Activated naive CD4-positive, alpha-beta T cell treated with anti-CD3 and anti-CD28 coated beads, Interleukin-2, amount 10 ng/mL, durations not matched to agents 7 days and 5 days (primary cell): ENCODE measurements around the gene TPD52L2.
"Not testable (repeated sequence)": the region's sequence is repeated elsewhere in the genome, so short reads cannot be mapped to it uniquely, and the experiment has no call there.

ENCODE experiments used
- CTCF ChIA-PET: fragments of 350-600 bp; sonication (Branson Sonifier 250); formaldehyde crosslinking; loops from one replicate; lab custom pipeline; 2021; ENCODE audit warnings: antibody characterized with exemption; lab: Charles Lee
- DNase-seq: peaks from one replicate; pipeline ENCODE4 v3.0.0-alpha.2; 2020
- H3K27ac Mint-ChIP-seq: one replicate; pipeline ENCODE4 v1.8.0; 2021; ENCODE audit warnings: mild to moderate bottlenecking, moderate library complexity, mixed read lengths
- H3K27me3 Mint-ChIP-seq: one replicate; pipeline ENCODE4 v1.8.0; 2021; ENCODE audit warnings: mild to moderate bottlenecking, mixed read lengths
- H3K36me3 Mint-ChIP-seq: one replicate; pipeline ENCODE4 v1.8.0; 2021; ENCODE audit warnings: mixed read lengths
- H3K4me1 Mint-ChIP-seq: one replicate; pipeline ENCODE4 v1.8.0; 2021; ENCODE audit warnings: mixed read lengths
- H3K4me3 Mint-ChIP-seq: one replicate; pipeline ENCODE4 v1.8.0; 2021; ENCODE audit warnings: mild to moderate bottlenecking, moderate library complexity, mixed read lengths
- H3K9me3 Mint-ChIP-seq: one replicate; pipeline ENCODE4 v1.8.0; 2021; ENCODE audit warnings: mixed read lengths

TPD52L2 gene

GRCh38 chr20:63844511-63844991 lies 20.5 kb upstream of the TPD52L2 start:
- CTCF ChIA-PET: no interaction called here
- H3K4me3 Mint-ChIP-seq: no peak overlapping the region
- no peak overlapping the region for H3K27ac Mint-ChIP-seq
- DNase-seq: no peak
- H3K4me1 Mint-ChIP-seq: peaks cover 38% of the 10 kb centered on the region
- no peaks in the 10 kb centered on the region for H3K27me3 Mint-ChIP-seq
- H3K9me3 Mint-ChIP-seq: no peaks in the 10 kb centered on the region
- H3K36me3 Mint-ChIP-seq: no peaks in the 10 kb centered on the region

DNA sequence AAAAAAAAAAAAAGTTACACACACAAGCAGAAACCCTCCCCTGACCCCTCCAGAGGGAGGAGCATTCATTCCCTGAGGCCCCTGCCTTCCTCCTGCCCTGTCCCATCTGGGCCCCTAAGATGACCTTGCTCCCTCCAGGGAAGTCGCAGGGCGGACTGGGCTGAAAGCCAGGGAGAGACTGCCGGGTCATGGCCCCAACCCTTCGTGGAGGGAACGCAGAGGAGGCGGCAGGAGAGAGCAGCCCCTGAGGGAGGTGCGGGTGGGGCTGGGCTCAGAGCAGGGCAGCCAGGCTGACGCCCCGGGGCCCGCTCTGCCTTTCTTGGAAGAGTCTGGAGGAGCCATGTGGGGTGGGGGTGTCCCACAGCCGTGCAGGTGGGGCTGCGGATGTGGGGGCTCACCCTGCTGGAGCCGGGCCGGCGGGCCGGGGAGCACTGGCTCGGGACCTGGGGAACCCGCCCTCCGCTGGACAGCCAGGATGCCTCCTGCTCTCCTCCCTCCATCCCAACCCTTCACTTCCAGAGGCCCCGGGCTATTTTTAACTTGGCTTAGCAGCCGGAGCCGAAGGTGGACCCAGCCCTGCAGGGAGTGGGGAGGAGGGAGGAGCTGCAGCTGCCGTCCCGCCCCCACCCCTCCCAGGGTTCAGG lies 18.8 kb upstream of the TPD52L2 start:
- Mint-ChIP-seq H3K4me3 (no peak overlapping the region), H3K36me3 (no peaks in the 10 kb centered on the region), H3K27ac (no peak overlapping the region), H3K27me3 (peaks cover 17% of the 10 kb centered on the region), H3K4me1 (peaks cover 43% of the 10 kb centered on the region), H3K9me3 (no peaks in the 10 kb centered on the region)
- no peak for DNase-seq
- CTCF ChIA-PET: no interaction called here

DNA sequence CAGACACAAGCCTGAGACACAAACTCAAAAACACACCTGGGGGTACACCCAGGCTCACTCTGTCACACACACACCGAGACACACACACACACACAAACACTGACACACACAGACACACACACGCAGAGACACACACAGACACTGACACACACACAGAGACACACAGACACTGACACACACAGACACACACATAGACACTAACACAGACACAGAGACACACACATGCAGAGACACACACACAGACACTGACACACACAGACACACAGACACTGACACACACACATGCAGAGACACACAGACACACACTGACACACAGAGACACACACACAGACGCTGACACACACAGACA lies 18.2 kb upstream of the TPD52L2 start:
- CTCF ChIA-PET: no interaction called here
- no peaks in the 10 kb centered on the region for H3K36me3 Mint-ChIP-seq
- DNase-seq: no peak
- H3K4me1 Mint-ChIP-seq: peaks cover 43% of the 10 kb centered on the region
- no peaks in the 10 kb centered on the region for H3K9me3 Mint-ChIP-seq
- H3K4me3 Mint-ChIP-seq: no peak overlapping the region
- H3K27me3 Mint-ChIP-seq: peaks cover 22% of the 10 kb centered on the region
- no peak overlapping the region for H3K27ac Mint-ChIP-seq

DNA sequence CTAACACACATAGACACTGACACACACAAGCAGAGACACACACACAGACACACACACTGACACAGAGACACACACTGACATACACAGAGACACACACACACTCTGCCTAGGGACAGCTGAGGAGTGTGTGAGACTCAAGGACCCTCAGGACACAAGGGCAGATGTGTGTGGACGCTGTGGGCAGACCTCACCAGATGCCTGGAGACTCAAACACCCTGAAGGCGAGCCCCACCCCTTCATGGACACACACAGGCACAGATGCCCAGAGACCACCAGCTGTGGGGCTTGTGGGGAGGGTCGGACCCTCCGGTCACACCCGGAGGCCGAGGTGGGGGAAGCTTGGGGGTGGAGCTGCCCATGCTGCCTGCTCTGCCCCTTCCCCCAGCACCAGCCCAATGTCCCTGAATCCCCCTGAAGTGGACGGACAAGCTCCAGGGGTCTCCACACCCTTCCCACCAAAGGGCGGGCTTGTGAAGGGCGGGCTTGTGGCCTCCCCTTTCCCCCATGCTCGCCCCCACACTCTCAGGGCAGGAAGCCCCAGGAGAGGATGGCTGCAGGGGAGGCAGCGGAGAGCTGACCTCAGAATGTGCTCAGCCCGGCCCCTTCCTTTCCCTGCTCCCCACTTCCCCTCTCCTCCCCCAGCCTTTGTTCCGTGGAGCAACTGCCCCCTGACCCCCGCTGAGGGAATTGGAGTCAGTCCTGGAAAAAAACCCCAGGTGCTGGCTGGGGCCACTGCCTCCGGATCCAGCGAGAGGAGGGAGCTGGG lies 17.6 kb upstream of the TPD52L2 start:
- Mint-ChIP-seq H3K4me3 (no peak overlapping the region), H3K9me3 (no peaks in the 10 kb centered on the region), H3K4me1 (peaks cover 40% of the 10 kb centered on the region), H3K27ac (no peak overlapping the region), H3K27me3 (peaks cover 27% of the 10 kb centered on the region), H3K36me3 (no peaks in the 10 kb centered on the region)
- CTCF ChIA-PET: no interaction called here
- DNase-seq: no peak

DNA sequence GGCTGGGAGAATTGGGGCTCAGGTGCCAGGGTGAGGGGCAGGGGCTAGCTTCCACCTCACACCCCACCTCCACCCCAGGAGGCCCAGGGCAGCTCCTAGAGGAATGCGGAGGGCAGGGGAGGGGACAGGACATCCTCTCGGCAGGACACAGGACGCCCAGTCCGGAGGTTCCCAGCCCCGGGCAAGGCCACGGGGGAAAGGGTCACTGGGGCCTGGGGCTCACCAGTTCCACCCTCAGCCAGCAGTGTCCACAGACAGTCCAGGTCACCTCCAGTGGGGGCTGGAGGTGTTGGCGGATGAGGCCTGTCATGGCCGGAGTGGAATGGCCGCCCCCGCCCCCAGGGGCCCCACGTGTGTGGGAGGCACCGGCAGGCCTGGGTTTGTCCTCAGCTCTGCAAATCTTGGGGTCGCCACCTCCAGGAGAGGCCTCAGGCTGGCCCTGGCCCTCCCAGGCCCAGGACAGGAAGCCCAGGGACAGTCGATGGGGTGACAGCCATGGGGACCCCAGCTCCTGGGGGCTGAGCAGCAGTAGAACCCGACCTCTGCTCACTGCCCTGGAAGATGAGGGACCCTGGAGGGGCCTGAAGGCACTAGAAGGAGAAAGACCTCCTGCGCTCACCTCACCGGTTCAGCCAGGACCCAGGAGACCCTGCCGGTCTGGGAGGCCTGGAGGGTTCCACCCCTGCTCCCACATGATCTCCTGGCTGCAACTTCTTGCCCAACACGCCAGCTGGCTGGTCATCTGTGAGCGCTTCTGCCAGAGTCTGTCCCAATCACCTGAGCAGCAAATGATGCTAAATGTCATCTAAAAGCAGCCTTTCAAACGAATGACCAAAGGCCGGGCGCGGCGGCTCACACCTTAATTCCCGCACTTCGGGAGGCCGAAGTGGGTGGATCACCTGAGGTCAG lies 16.8 kb upstream of the TPD52L2 start:
- H3K27ac Mint-ChIP-seq: no peak overlapping the region
- CTCF ChIA-PET: no interaction called here
- H3K27me3 Mint-ChIP-seq: peaks cover 31% of the 10 kb centered on the region
- DNase-seq: no peak
- peaks cover 34% of the 10 kb centered on the region for H3K4me1 Mint-ChIP-seq
- no peak overlapping the region for H3K4me3 Mint-ChIP-seq
- H3K9me3 Mint-ChIP-seq: no peaks in the 10 kb centered on the region
- H3K36me3 Mint-ChIP-seq: no peaks in the 10 kb centered on the region

DNA sequence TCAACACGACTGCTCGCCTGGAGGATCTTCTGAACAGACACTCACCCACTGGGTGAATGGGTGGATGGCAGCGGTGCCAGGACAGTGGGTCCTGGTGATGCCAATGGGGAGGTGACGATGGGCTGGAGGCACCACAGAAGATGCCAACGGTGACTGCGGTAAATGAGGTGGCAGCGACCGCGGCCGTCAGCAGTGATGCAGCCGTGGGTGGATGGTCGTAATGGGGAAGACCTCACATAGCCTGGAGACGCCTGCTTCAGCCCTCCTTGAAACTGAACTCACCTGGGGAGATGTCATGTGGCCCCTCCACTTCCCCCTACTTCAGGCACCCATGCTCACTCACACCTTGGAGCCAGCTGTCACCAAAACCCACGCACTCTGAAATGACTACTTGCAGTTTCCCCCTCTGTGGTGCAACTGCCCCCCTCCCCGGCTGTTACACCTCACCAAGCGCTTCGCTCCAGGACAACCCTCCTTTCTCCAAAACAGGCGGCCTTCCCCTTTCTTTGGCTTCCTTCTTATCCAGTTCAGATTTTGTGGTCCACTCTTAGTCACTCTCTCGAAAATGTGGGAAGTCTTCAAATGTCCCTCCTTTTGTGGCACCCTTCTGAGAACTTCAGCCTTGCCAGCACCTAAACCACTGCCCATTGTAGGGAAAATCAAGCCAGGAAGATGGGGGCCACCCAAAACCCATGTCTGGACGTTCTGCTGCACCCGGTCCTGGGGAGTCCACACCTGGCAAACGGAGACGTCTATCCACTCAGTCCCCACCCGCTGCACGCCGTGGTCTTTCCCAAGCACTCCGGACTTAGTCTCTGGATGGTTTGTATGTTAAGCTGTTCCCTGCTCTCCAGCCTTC lies 14.2 kb upstream of the TPD52L2 start:
- Mint-ChIP-seq H3K9me3 (no peaks in the 10 kb centered on the region), H3K4me3 (no peak overlapping the region), H3K27me3 (peaks cover 41% of the 10 kb centered on the region), H3K4me1 (peaks cover 11% of the 10 kb centered on the region), H3K27ac (no peak overlapping the region), H3K36me3 (no peaks in the 10 kb centered on the region)
- CTCF ChIA-PET: no interaction called here
- DNase-seq: peak; percentile 47

- H3K4me1 Mint-ChIP-seq, DNase-seq, H3K27ac Mint-ChIP-seq, H3K36me3 Mint-ChIP-seq, CTCF ChIA-PET, H3K9me3 Mint-ChIP-seq, H3K4me3 Mint-ChIP-seq: not testable (repeated sequence)
- peaks cover 46% of the 10 kb centered on the region for H3K27me3 Mint-ChIP-seq
These were observed 13.5 kb upstream of the TPD52L2 start for GRCh38 chr20:63851548-63851943.

GRCh38 chr20:63853733-63854068 lies 11.4 kb upstream of the TPD52L2 start:
- H3K27ac Mint-ChIP-seq, H3K4me3 Mint-ChIP-seq, H3K36me3 Mint-ChIP-seq: not testable (repeated sequence)

DNA sequence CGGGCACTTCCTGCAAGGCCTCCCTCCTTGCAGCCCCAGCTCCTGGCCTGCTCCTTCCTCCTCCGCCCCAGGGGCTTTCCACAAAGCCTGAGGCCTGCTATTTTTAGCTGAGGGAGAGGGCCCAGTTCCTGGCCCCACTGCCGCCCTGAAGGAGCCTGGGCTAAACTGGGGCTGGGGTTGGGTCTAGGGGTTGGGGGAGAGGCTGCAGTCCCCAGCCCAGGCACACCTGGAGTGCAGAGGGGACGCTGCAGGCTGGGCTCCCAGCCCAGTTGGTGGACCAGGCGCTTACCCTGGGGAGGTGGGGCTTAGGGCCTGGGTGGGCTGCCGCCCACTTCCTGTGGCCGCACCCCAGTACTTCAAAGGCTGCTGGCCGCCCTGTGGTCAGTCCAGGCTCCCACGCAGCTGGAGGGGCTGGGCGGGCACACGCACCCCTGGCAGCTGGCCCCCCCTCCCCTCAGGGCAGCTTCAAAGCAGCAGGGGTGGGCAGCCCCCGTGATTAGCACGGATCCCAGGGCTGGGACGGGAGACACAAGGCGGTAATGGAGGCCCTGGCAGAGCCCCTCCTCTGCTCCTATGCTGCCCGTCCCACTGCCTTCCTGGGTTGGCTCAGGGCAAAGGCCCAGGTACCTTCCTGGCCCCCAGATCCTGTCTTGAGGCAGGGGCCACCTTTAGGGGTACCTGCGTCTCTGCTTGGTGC lies 10.9 kb upstream of the TPD52L2 start:
- Mint-ChIP-seq H3K4me3 (no peak overlapping the region), H3K4me1 (peaks cover 26% of the 10 kb centered on the region), H3K27ac (no peak overlapping the region), H3K9me3 (no peaks in the 10 kb centered on the region), H3K36me3 (no peaks in the 10 kb centered on the region), H3K27me3 (peaks cover 67% of the 10 kb centered on the region)
- CTCF ChIA-PET: interaction anchor here (1.5 kb wide), 1 partner anchor 10 kb away, joined by 5 read pairs; no protein-coding TSS in a partner anchor
- DNase-seq: no peak

More at GRCh38 chr20:63853733-63854068, 11.4 kb upstream of the TPD52L2 start:
- peaks cover 65% of the 10 kb centered on the region for H3K27me3 Mint-ChIP-seq
- peaks cover 21% of the 10 kb centered on the region for H3K4me1 Mint-ChIP-seq
- H3K9me3 Mint-ChIP-seq, DNase-seq, CTCF ChIA-PET: not testable (repeated sequence)

- no peaks in the 10 kb centered on the region for H3K9me3 Mint-ChIP-seq
- H3K27me3 Mint-ChIP-seq: peaks cover 64% of the 10 kb centered on the region
- no peak overlapping the region for H3K27ac Mint-ChIP-seq
- no peaks in the 10 kb centered on the region for H3K36me3 Mint-ChIP-seq
- CTCF ChIA-PET: interaction anchor here (1.5 kb wide), 1 partner anchor 9 kb away, joined by 5 read pairs; no protein-coding TSS in a partner anchor
- H3K4me3 Mint-ChIP-seq: no peak overlapping the region
- DNase-seq: no peak
- peaks cover 31% of the 10 kb centered on the region for H3K4me1 Mint-ChIP-seq
These were observed 10.2 kb upstream of the TPD52L2 start for GRCh38 chr20:63854766-63855362.

DNA sequence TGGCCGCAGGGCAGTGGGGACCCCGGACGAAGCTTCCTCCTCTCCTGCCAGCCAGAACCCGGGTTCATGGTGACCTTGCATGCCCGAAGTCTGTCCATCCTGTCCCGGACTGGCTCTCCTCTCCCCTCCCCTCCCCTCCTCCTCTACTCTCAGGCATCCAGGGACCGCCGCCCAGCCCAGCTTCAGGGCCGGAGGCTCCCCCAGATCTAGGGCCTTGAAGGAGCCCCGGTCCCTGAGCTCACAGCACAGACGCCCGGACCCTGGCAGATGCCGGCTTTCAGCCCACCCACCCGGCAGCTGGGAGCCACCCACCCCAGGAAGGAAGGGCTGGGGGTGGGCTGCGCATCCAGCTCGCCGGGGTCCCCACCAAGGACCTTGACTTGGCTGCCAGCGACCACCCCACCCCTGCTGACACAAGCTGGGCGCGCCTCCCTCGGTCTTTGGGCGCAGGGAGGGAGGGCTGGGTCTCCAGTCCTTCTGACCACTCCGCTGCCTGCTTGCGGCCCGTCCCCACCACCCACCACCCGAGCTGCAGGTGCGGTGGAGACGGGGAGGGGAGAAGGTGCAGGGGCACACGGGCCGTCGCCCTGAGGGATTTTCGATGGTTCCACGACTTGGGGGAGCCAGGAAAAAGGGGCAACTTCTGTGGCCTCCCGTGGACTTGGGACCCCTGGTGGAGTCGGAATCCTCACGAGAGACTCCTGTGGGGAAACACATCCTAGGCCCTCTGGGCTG lies 9.5 kb upstream of the TPD52L2 start:
- H3K36me3 Mint-ChIP-seq: peaks cover under 1% of the 10 kb centered on the region
- H3K4me1 Mint-ChIP-seq: peaks cover 30% of the 10 kb centered on the region
- H3K4me3 Mint-ChIP-seq: no peak overlapping the region
- no peak overlapping the region for H3K27ac Mint-ChIP-seq
- DNase-seq: no peak
- H3K9me3 Mint-ChIP-seq: no peaks in the 10 kb centered on the region
- CTCF ChIA-PET: interaction anchor here (1.5 kb wide), 1 partner anchor 9 kb away, joined by 5 read pairs; no protein-coding TSS in a partner anchor
- peaks cover 58% of the 10 kb centered on the region for H3K27me3 Mint-ChIP-seq

GRCh38 chr20:63856098-63856511 lies 9.0 kb upstream of the TPD52L2 start:
- no peak overlapping the region for H3K4me3 Mint-ChIP-seq
- peaks cover 6% of the 10 kb centered on the region for H3K36me3 Mint-ChIP-seq
- no peaks in the 10 kb centered on the region for H3K9me3 Mint-ChIP-seq
- CTCF ChIA-PET: no interaction called here
- H3K27ac Mint-ChIP-seq: no peak overlapping the region
- H3K27me3 Mint-ChIP-seq: peaks cover 52% of the 10 kb centered on the region
- no peak for DNase-seq
- peaks cover 26% of the 10 kb centered on the region for H3K4me1 Mint-ChIP-seq
